ENCODE data around the gene KRTAP12-2. TPM values are rescaled to one million over a fixed set of nuclear protein-coding genes. Genes with fewer than 3 reads are reported as not detected.
"Not testable (repeated sequence)": the region's sequence is repeated elsewhere in the genome, so short reads cannot be mapped to it uniquely, and the experiment has no call there.

Gene KRTAP12-2
- total RNA-seq, 4 donors from 2014 or later = not detected

- Histone ChIP-seq H3K4me3 (no peak overlapping the region), H3K27ac (no peak overlapping the region), H3K9me3 (peaks cover 0 to 45% (median 0%) of the 10 kb centered on the region in 3 donors), H3K4me1 (no peaks in the 10 kb centered on the region), H3K27me3 (peaks cover 37% of the 10 kb centered on the region), H3K36me3 (no peaks in the 10 kb centered on the region)
- ATAC-seq = no peak
- 63 to 72% methylated on average over 1 of the region's 1 CpG for WGBS, 2 donors (ENCODE audit: low coverage in 1 of 2)
- TF ChIP-seq CTCF (IDR thresholded peaks at IDR 0.05) = no peak
These were observed 34.7 kb downstream of the KRTAP12-2 start for GRCh38 chr21:44632067-44632466.

GRCh38 chr21:44630440-44630839, 36.3 kb downstream of the KRTAP12-2 start:
- TF ChIP-seq POLR2A (IDR thresholded peaks at IDR 0.05) = no peak
- TF ChIP-seq CTCF (IDR thresholded peaks at IDR 0.05) = no peak
- TF ChIP-seq EP300 (IDR thresholded peaks at IDR 0.05) = no peak
- TF ChIP-seq POLR2AphosphoS5 (IDR thresholded peaks at IDR 0.05) = no peak
- H3K36me3 ChIP-seq = no peaks in the 10 kb centered on the region
- WGBS, 2 donors (ENCODE audit: low coverage in 1 of 2) = 60% methylated on average over 2 of the region's 2 CpGs; no CpG with 5 or more reads in 1 of the 2 donors
- H3K27me3 ChIP-seq = peaks cover 39% of the 10 kb centered on the region
- H3K4me3 ChIP-seq = no peak overlapping the region
- peaks cover 0 to 45% (median 0%) of the 10 kb centered on the region in 3 donors for H3K9me3 ChIP-seq
- ATAC-seq = no peak
- H3K4me1 ChIP-seq = no peaks in the 10 kb centered on the region
- H3K27ac ChIP-seq = no peak overlapping the region

GRCh38 chr21:44628707-44629391, 37.9 kb downstream of the KRTAP12-2 start:
- H3K4me3 ChIP-seq = no peak overlapping the region
- TF ChIP-seq EP300 (IDR thresholded peaks at IDR 0.05) (no peak), CTCF (IDR thresholded peaks at IDR 0.05) (no peak), POLR2A (IDR thresholded peaks at IDR 0.05) (no peak), POLR2AphosphoS5 (IDR thresholded peaks at IDR 0.05) (no peak)
- H3K4me1 ChIP-seq = no peaks in the 10 kb centered on the region
- H3K36me3 ChIP-seq = no peaks in the 10 kb centered on the region
- no peak for ATAC-seq
- H3K27me3 ChIP-seq = peaks cover 39% of the 10 kb centered on the region
- no peak overlapping the region for H3K27ac ChIP-seq
- no CpG with 5 or more reads among the region's 18 CpGs for WGBS, 2 donors (ENCODE audit: low coverage in 1 of 2)
- H3K9me3 ChIP-seq = peaks cover 0 to 57% (median 0%) of the 10 kb centered on the region in 3 donors

DNA sequence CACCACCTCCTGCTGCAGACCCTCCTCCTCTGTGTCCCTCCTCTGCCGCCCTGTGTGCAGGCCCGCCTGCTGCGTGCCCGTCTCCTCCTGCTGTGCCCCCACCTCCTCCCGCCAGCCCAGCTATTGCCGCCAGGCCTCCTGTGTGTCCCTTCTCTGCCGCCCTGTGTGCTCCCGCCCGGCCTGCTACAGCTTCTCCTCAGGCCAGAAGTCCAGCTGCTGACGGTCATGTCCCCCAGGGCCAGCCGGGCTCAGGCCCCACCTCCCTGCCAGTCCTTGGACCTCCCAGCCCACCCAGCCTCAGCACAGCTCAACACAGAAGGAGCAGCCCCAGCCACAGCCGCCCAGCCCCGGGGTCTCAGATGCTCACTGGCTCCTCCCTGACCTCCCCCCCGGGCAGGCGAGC, 38.9 kb downstream of the KRTAP12-2 start:
- not testable (repeated sequence) for H3K4me1 ChIP-seq, H3K27ac ChIP-seq, H3K4me3 ChIP-seq, ATAC-seq, H3K36me3 ChIP-seq
- Histone ChIP-seq H3K27me3 (peaks cover 39% of the 10 kb centered on the region), H3K9me3 (peaks cover 0 to 63% (median 0%) of the 10 kb centered on the region in 3 donors)
- WGBS, 2 donors (ENCODE audit: low coverage in 1 of 2) = 13% methylated on average over 7 of the region's 15 CpGs; no CpG with 5 or more reads in 1 of the 2 donors

- ATAC-seq, H3K36me3 ChIP-seq, H3K27ac ChIP-seq, H3K4me1 ChIP-seq, H3K4me3 ChIP-seq: not testable (repeated sequence)
- 69 to 80% methylated on average over 3 to 5 of the region's 20 CpGs for WGBS, 2 donors (ENCODE audit: low coverage in 1 of 2)
- Histone ChIP-seq H3K9me3 (peaks cover 0 to 63% (median 0%) of the 10 kb centered on the region in 3 donors), H3K27me3 (peaks cover 39% of the 10 kb centered on the region)
These were observed 39.4 kb downstream of the KRTAP12-2 start for GRCh38 chr21:44627181-44627822.

DNA sequence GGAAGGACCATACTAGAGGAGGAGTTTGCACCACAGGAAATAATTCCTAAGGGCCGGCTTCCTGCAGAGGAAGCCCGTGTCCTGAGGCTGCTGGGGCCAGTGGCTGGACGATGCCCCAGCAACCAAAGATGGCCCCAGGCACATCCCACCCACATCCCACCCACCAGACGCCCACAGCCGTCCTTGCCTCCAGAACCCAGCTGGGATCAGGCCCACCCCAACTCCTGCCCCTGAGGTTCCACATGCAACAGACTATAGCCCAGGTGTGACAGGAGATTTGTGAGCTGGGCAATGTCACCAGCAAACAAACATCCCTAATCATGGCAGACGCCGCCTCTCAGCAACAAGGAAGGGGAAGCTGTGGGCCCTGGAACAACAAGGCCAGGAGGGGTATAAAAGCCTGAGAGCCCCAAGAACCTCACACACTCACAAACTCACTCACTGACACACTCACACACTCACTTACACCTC, 40.0 kb downstream of the KRTAP12-2 start, which contains the start of gene KRTAP10-9:
Gene KRTAP10-9 (plus strand): TSS at position 421 of the 471 bp plus-strand sequence. CDS start 79 bp downstream, outside the sequence.
- TF ChIP-seq EP300 (IDR thresholded peaks at IDR 0.05) (no peak), CTCF (IDR thresholded peaks at IDR 0.05) (no peak), POLR2A (IDR thresholded peaks at IDR 0.05) (no peak), POLR2AphosphoS5 (IDR thresholded peaks at IDR 0.05) (no peak)
- 40 to 55% methylated on average over 1 to 4 of the region's 7 CpGs for WGBS, 2 donors (ENCODE audit: low coverage in 1 of 2)
- no peak within 1 kb of the TSS for H3K4me3 ChIP-seq
- no peaks in the 10 kb centered on the region for H3K4me1 ChIP-seq
- ATAC-seq = no peak
- H3K27me3 ChIP-seq = peaks cover 39% of the 10 kb centered on the region
- no peaks in the 10 kb centered on the region for H3K36me3 ChIP-seq
- H3K27ac ChIP-seq = no peak within 1 kb of the TSS
- H3K9me3 ChIP-seq = peaks cover 0 to 58% (median 0%) of the 10 kb centered on the region in 3 donors
